Suppressor macrophage treated with lipopolysaccharide for 4 hours (primary cell): ENCODE results near the gene RAB5B.
"Not testable (repeated sequence)": the region's sequence is repeated elsewhere in the genome, so short reads cannot be mapped to it uniquely, and the experiment has no call there.

Source experiments
- DNase-seq: peaks from one replicate; pipeline ENCODE4 v3.0.0-alpha.2; 2020

Gene RAB5B

GRCh38 chr12:56020423-56021184 is 46.7 kb downstream of the RAB5B start, which contains the start of gene IKZF4:
IKZF4 (plus strand) TSS chr12:56021043; CDS start chr12:56021494, 451 bp downstream.
- DNase-seq: peak; percentile 25

GRCh38 chr12:56021889-56022497 is 48.1 kb downstream of the RAB5B start:
- DNase-seq: no peak

- DNase-seq: no peak
These were observed 54.8 kb downstream of the RAB5B start for GRCh38 chr12:56028511-56029165.

GRCh38 chr12:56029166-56029519 is 55.3 kb downstream of the RAB5B start:
- no peak for DNase-seq

GRCh38 chr12:56029666-56030293 is 55.9 kb downstream of the RAB5B start:
- peak; percentile 74 for DNase-seq

- DNase-seq: no peak
These were observed 58.1 kb downstream of the RAB5B start for GRCh38 chr12:56031987-56032386.

GRCh38 chr12:56034586-56035332 is 60.9 kb downstream of the RAB5B start:
- DNase-seq: no peak

- no peak for DNase-seq
These were observed 63.3 kb downstream of the RAB5B start for GRCh38 chr12:56037161-56037560.

- no peak for DNase-seq
These were observed 64.3 kb downstream of the RAB5B start for GRCh38 chr12:56038022-56038655.

GRCh38 chr12:56040151-56040550 is 66.3 kb downstream of the RAB5B start:
- DNase-seq: no peak

GRCh38 chr12:56040963-56041551 is 67.2 kb downstream of the RAB5B start:
- DNase-seq: no peak

- DNase-seq: peak; percentile 97
These were observed 67.9 kb downstream of the RAB5B start, which contains the start of gene RPS26 for GRCh38 chr12:56041552-56042429. RPS26 (plus strand) TSS chr12:56041918; CDS start chr12:56042167, 249 bp downstream.

- DNase-seq: not testable (repeated sequence)
These were observed 68.5 kb downstream of the RAB5B start for GRCh38 chr12:56042430-56042813.

- no peak for DNase-seq
These were observed 69.0 kb downstream of the RAB5B start for GRCh38 chr12:56042843-56043242.
